Left ventricle myocardium superior (tissue), 1 donor: Measurements from ENCODE around the gene TMEM72. TPM values are rescaled to one million over a fixed set of nuclear protein-coding genes. Genes with fewer than 3 reads are reported as not detected.

Experiments
- ATAC-seq: fragments of 200-7000 bp; cut with Tn5 transposase; one replicate; pipeline ENCODE4 v1.9.1; 2020; ENCODE audit warnings: mild to moderate bottlenecking, moderate library complexity
- DNase-seq: peaks from one replicate; pipeline ENCODE4 v3.0.0-alpha.2; 2020
- intact Hi-C: fragments of 100-400 bp; cut with micrococcal nuclease; formaldehyde crosslinking; loops from one replicate; pipeline ENCODE4 v1.11.0; 2022
- total RNA-seq: library from RNA; stranded (reverse); fragmentation: NEBNext Ultra II Directional; extraction: Animal tissue kit (Norgen Biotek cat#: 25700); gene quantifications from one replicate; pipeline ENCODE4 v1.2.1, GENCODE V29; 2021
- donor health status: DM: no; HTN: yes; CAD: no; lungs with severe emphysema.

TMEM72 gene
- total RNA-seq, 1 donor from 2014 or later: not detected

DNA sequence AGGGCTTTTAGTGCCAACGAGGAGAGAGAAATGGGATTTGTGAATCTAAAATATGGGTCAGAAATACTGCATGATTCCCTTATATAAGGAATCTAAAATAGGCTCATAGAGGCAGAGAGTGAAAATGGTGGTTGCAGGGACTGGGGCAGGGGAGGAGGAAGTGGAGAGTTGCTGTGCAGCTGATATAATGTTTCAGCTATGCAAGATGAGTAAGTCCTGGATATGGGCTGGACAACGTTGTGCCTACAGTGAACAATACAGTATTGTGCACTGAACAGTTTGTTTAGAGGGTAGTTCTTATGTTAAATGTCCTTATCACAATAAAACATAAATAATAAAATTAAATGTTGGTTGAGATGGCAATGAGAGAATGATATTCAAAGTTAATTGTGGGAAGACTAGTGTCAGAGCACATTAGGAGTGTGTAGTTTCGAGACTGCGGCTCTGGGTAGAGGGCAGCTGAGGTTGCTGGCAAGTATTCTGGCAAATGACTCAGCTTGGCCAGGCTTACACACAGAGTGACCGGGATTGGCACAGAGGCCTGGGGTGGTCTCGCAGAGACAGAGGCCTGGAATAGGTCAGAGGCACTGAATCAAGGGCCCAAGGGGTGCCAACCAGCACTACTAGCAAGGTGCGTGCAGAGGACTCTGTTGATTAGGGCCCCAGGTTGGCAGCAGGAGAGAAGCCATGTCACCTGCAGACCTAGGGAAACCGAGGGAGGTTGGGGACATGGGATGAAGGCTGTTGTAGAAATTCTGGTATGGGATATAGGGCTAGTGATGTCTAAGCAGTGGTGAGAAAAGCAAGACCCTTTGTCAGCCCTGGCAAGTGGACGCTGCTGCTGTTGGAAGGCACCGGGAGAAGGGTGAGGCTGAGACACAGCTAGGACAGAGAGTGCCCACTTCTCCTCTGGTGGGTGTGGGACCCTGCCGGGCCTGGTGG lies 70.3 kb downstream of the TMEM72 start:
- intact Hi-C loops: no loop called here
- DNase-seq (peak; percentile 65), ATAC-seq (peak; percentile 49)

DNA sequence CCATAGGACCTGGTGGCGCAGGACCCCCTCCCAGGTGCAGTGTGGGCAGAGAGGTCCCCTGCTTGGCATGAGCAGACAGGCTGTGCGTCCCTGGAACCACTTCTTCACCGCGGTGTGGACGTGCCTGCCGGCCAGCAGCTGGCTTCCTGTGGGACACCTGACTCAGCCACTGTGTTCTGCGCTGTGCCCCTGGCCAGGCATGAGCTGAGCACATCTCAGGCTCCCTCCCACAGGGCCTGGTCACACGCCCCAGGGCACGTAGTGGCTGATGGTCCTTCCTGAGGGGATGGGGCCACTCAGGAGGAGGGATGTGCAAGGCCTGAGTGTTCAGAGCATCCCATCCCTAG lies 71.0 kb downstream of the TMEM72 start:
- ATAC-seq (peak; percentile 44), DNase-seq (peak; percentile 76)
- intact Hi-C loops: no loop called here

DNA sequence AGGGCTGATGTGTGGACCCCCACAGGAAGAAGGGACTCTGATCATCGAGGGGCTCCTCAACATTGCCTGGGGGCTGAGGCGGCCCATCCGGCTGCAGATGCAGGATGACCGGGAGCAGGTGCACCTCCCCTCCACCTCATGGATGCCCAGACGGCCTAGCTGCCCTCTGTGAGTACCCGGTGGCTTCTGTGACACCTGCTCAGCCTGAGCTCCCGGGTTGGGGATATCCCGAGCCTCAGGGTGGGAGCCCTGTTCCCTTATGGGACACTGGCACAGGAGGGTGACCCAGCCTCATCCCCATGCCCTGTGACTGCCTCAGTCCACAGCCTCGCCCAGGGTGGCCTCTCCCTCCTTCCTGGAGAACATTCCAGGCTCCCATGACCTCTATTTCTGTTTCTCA lies 71.4 kb downstream of the TMEM72 start:
- intact Hi-C loops: no loop called here
- DNase-seq: no peak

DNA sequence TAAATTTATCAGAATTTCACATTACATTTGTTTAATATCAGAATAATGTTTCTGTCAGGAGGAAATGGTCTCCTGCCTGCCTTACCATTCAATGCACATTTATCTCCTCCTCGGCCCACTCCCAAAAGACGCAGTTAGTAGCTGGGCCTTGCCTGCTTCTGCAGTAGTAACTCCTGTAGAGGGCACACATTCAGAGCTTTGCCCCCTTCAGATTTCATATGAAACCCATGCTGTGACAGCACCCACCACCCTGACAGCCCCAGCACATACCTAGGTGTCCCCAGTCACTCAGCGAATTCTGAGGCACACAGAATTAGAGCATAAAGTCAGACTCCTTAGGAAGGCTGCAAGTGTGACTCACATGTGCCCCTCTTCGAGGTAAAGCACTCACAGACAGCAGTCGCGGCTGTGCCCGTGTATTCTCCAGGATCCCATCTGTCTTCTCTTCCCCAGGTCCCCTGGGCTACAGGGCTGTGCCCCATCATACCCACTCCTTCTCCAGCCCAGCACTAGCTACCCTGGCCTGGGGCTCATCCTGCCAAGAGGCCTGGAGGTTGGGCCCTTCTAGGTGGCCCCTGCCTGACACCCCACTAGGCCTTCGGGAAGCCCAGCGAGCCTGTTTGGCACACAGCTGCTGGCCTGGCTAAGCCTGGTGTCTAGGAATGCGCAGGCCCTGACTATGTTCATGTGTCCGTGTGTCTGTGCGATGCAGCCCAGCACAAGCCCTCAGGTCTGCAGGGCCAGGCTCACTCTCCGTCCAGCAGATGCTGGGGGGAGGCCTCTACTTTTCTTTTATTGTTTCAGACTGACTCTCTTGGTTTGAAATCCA lies 72.1 kb downstream of the TMEM72 start:
- peak; percentile 37 for DNase-seq
- intact Hi-C loops: no loop called here
- ATAC-seq: no peak

More for the DNA sequence above, 71.4 kb downstream of the TMEM72 start:
- ATAC-seq: no peak

DNA sequence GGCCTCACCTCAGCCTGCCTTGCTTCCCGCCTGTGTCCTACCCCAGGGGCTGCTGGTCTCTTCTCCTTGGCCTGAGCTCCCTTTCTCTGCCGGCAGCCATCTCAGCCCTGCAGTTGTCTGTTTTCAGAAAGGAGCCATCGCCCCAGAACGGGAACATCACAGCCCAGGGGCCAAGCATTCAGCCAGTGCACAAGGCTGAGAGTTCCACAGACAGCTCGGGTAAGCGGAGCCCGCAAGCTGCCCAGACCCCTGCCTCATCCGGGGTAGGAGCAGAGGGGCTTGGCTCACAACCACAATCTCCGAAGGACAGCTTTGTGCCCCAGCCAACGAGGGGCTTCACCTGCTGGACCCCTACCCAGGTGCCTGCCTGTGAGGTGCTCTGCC lies 72.8 kb downstream of the TMEM72 start:
- DNase-seq (no peak), ATAC-seq (no peak)
- intact Hi-C loops: no loop called here

DNA sequence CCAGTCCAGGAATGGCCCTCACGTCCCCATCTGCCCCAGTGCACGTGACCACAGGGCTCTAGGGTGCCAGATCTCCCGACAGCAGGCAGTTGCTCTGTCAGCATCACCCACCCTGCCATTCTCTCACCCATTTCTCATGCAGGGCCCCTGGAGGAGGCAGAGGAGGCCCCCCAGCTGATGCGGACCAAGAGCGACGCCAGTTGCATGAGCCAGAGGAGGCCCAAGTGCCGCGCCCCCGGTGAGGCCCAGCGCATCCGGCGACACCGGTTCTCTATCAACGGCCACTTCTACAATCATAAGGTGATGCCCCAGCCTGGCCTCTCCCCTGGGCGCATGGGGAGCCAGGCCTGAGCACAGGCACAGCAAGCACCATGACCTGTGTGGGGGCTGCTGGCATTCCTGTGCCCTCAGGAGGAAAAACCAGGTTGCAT lies 73.5 kb downstream of the TMEM72 start:
- DNase-seq (peak; percentile 57), ATAC-seq (peak; percentile 3)
- intact Hi-C loops: no loop called here

DNA sequence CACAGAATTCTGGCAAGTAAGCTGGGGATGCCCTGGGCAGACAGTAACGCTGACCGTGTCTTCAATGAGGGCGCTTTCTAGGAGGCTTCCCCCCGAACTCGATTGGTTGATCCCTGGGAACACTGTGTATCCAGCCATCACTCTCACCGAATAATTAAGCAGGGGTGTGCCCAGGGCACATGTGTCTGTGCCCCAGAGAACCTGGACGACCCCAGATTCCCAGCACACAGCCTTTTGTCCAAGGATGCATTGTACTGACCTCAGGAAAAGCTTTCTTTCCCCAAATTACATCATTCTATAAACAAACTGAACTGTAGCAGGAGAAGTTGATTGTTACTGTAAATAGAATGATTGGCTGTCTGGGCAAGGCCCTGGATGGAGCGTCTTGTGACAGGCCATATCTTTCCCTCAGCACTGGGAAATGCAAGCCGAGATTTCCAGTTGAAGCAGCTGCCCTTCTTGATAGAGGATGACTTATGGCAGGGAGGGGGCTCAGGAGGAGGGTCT lies 74.1 kb downstream of the TMEM72 start:
- intact Hi-C loops: no loop called here
- ATAC-seq (peak; percentile 7), DNase-seq (no peak)

DNA sequence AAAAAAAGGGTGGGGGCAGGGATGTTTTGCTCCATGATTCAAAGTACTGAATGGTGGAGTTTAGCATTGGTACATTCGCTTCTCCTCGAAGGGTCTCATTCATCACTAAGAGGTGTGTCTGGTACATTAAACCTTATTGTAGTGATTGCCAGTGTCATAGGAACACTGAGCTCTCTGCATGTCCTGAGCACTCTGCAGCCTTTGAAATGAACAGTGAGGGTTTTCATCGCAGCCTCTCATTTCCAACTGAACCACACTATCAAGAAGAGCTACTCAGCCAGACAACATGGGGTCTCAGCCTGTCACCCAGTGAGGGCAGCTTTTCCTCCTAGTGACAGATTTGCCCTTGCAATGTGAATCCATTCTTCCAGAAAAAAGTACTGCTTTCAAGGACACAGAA lies 75.0 kb downstream of the TMEM72 start:
- ATAC-seq (no peak), DNase-seq (no peak)
- intact Hi-C loops: no loop called here

Other genes with a start within 250 kb of the TMEM72 start
- 93.5 TPM for gene RASSF4, start 48.5 kb downstream of the TMEM72 start, total RNA-seq
- gene DEPP1, start 67.5 kb downstream of the TMEM72 start, total RNA-seq: 32.2 TPM
- gene ZNF22, start 89.6 kb downstream of the TMEM72 start, total RNA-seq: 12.6 TPM